ENCODE data around the gene VKORC1. TPM values are rescaled to one million over a fixed set of nuclear protein-coding genes. Genes with fewer than 3 reads are reported as not detected.
"Not testable (repeated sequence)": the region's sequence is repeated elsewhere in the genome, so short reads cannot be mapped to it uniquely, and the experiment has no call there.

The VKORC1 gene
- 10 to 100 TPM; 55.5 to 59.3 TPM for total RNA-seq

- Mint-ChIP-seq H3K27me3 (no peaks in the 10 kb centered on the region), H3K4me1 (peaks cover 33% of the 10 kb centered on the region), H3K4me3 (peak within 1 kb of the TSS; percentile 93), H3K27ac (peak within 1 kb of the TSS; percentile 94), H3K9me3 (no peaks in the 10 kb centered on the region), H3K36me3 (ENCODE audit: low read depth) (peaks cover 8% of the 10 kb centered on the region)
- CTCF ChIA-PET: interaction anchor here (0.7 to 2.5 kb wide), 6 partner anchors 10 to 152 kb away, joined by 3 to 13 read pairs (median 3); partner anchors contain the start of genes ZNF646 and ZNF668
- POLR2A ChIA-PET: no interaction called here
- peak; percentile 91 for DNase-seq
These were observed at the start of gene VKORC1 for GRCh38 chr16:31094424-31095120. Gene VKORC1 (minus strand): TSS chr16:31094797. CDS start chr16:31094729, 68 bp downstream.

DNA sequence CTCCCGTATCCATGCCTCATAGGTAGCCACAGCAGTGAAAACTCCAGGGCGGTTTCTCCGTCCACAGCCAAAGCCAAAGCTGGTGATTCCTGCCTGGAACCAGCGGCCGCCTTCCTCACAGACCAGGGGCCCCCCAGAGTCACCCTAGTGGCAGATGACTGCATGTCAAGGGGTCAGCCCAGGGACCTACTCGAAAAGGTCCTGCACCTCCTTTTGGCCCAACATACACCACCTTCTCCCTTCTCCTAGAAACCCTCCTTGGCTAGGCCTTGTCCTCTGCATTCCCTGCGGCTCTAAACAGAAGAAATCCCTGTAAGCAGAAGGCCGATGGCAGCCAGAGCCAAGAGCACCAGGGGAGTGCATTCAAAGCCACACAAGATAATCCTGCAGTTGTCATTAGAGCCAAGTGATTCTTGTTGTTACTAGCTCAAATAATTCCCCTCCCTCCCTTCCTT lies 49.1 kb upstream of the VKORC1 start:
- H3K4me1 Mint-ChIP-seq: peaks cover 30% of the 10 kb centered on the region
- peak overlapping the region; percentile 52 for H3K4me3 Mint-ChIP-seq
- no peaks in the 10 kb centered on the region for H3K9me3 Mint-ChIP-seq
- H3K27ac Mint-ChIP-seq: peak overlapping the region; percentile 87
- ChIA-PET CTCF (interaction anchor here (0.6 to 3.0 kb wide), 9 partner anchors 9 to 159 kb away, joined by 3 to 47 read pairs (median 10); partner anchors contain the start of genes FUS, HSD3B7 and KAT8), POLR2A (interaction anchor here (0.6 kb wide), 1 partner anchor 26 kb away, joined by 3 read pairs; the partner anchor contains the start of gene KAT8)
- H3K27me3 Mint-ChIP-seq: peaks cover 9% of the 10 kb centered on the region
- DNase-seq: no peak
- no peaks in the 10 kb centered on the region for H3K36me3 Mint-ChIP-seq (ENCODE audit: low read depth)

DNA sequence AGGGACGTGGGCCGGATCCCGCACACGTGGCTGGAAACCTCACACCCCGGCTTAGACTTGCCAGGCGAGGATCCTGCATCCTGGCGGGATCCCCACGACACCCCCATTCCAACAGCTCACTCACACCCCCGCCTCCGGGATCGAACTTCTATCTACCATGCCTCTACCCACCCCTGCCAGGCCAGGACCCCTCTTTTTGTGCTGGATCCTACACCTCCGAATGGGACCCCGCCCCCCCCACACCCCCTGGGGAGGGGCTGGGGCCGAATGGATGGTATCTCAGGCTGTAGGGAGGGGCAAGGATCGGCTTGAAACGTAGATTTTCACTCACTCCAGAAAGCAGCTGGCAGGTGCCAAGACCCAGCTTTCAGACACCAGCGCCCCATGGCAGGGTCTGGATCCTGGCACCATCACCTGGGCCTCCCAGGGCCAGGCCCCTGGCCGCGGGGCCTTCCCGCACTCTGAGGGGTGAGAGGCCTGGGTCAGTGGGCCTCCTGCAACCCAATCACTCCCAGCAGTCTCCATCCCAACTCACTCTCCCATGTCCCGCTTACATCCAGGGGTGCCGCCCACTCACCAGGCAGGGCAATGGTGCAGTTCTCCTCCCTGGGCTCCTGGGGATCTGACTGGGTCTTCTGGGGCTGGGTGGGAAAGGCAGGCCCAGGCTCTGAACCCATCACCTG lies 48.6 kb upstream of the VKORC1 start:
- CTCF ChIA-PET: interaction anchor here (0.7 to 3.0 kb wide), 54 partner anchors 9 to 316 kb away, joined by 3 to 47 read pairs (median 7); partner anchors contain the start of genes ARMC5, BCKDK, FUS and HSD3B7
- Mint-ChIP-seq H3K27me3 (peaks cover 9% of the 10 kb centered on the region), H3K36me3 (ENCODE audit: low read depth) (no peaks in the 10 kb centered on the region), H3K9me3 (no peaks in the 10 kb centered on the region), H3K4me1 (peaks cover 30% of the 10 kb centered on the region), H3K4me3 (peak overlapping the region; percentile 52), H3K27ac (peak overlapping the region; percentile 87)
- POLR2A ChIA-PET: interaction anchor here (1.4 to 1.9 kb wide), 2 partner anchors 26 to 37 kb away, joined by 5 to 9 read pairs; partner anchors contain the start of genes FUS and KAT8
- no peak for DNase-seq

DNA sequence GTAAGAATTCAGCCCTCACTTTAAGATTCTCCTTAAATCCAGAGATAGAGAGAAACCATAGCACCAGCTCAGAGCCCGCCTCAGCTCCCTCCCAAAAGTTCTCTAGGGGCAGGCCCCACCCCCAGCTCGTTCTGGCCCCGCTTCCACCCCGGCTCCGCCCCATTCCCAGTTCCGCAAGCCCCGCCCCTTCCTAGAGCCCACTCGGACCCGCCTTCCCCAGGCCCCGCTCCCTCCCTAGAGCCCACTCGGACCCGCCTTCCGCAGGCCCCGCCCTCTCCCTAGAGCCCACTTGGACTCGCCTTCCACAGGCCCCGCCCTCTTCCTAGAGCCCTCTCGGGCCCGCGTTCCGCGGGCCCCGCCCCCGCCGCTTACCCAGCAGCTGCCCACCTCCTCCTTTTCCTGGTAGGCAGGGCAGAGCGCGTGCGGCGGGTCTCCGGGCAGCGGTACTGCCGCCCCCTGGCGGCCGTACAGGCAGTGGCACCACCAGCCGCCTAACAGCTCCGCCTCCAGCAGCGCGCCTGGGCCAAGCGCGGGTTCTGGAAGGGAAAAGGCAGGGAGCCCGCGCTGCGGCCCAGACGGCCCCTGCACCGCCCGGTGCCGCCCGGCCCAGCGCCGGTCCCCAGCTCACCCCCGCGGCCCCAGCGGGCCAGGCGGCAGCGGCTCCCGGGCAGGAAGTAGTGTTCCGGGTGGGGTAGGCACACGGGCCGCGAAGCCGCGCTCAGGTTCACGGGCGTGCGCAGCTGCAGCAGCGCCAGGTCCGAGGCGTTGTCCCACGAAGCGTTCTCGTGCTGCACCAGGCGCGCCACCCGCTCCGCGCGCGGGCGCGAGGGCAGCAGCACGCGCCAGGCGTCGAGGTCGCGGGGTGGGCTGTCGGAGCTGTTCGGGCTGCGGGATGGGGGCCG lies 47.8 kb upstream of the VKORC1 start:
- Mint-ChIP-seq H3K27me3 (peaks cover 2% of the 10 kb centered on the region), H3K9me3 (no peaks in the 10 kb centered on the region), H3K4me1 (peaks cover 27% of the 10 kb centered on the region), H3K4me3 (peak overlapping the region; percentile 69), H3K27ac (peak overlapping the region; percentile 86), H3K36me3 (ENCODE audit: low read depth) (no peaks in the 10 kb centered on the region)
- peak; percentile 98 for DNase-seq
- ChIA-PET CTCF (interaction anchor here (0.6 to 3.0 kb wide), 63 partner anchors 8 to 726 kb away, joined by 3 to 47 read pairs (median 5); partner anchors contain the start of genes ARMC5, BCKDK, FUS and HSD3B7), POLR2A (interaction anchor here (0.5 to 1.9 kb wide), 4 partner anchors 13 to 265 kb away, joined by 4 to 9 read pairs (median 6); partner anchors contain the start of genes FUS and KAT8)

DNA sequence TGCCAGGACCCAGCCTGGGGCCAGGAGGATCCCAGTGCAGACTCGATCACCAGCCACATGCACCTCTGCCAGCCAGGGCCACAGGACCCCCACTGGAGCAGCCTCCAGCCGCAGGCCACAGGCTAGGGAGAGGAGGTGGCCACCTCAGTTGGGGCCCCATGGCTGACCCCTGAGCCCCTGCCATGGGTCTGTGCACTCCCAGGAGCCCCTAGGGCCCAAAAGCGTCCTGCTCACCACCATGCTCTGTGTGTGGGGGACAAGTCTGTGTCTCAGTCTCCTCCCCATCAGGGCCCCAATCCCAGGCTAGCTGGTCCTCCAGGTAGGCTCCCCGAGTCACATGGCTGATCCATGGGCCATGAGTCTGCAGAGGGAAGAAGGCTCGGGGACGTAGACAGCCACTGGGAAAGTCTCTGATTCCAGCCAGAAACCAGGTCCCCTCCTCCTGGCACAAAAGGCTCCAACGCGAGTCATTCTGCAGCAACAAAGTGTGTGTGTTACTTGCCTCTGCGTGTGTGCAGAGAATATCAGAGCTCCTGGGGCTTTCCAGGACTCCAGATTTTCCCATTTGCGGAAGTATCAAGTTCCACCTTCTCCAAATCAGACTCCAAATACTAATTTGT lies 47.0 kb upstream of the VKORC1 start:
- Mint-ChIP-seq H3K4me1 (peaks cover 27% of the 10 kb centered on the region), H3K4me3 (peak overlapping the region; percentile 69), H3K27me3 (peaks cover 2% of the 10 kb centered on the region), H3K27ac (peak overlapping the region; percentile 86), H3K36me3 (ENCODE audit: low read depth) (no peaks in the 10 kb centered on the region), H3K9me3 (no peaks in the 10 kb centered on the region)
- DNase-seq: no peak
- POLR2A ChIA-PET: interaction anchor here (0.5 to 1.9 kb wide), 4 partner anchors 14 to 266 kb away, joined by 4 to 9 read pairs (median 6); partner anchors contain the start of genes FUS and KAT8
- CTCF ChIA-PET: interaction anchor here (0.6 to 3.0 kb wide), 57 partner anchors 10 to 727 kb away, joined by 3 to 47 read pairs (median 6); partner anchors contain the start of genes ARMC5, FUS, HSD3B7 and KAT8

DNA sequence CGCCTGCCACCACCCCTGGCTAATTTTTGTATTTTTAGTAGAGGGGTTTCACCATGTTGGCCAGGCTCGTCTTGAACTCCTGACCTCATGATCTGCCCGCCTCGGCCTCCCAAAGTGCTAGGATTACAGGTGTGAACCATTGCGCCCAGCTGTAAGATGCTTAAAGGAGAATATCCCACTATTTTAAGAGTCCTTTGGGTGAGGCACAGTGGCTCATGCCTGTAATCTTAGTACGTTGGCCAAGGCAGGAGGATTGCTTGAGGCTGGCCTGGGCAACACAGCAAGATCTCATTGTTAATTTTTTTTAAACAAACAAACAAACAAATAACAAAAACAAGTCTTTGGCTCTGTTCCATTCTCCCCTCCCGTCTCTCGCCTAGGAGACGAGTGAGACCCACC lies 46.5 kb upstream of the VKORC1 start:
- POLR2A ChIA-PET; H3K27me3 Mint-ChIP-seq; H3K9me3 Mint-ChIP-seq; H3K4me3 Mint-ChIP-seq; H3K36me3 Mint-ChIP-seq (ENCODE audit: low read depth); DNase-seq: not testable (repeated sequence)
- CTCF ChIA-PET: interaction anchor here (1.0 to 2.5 kb wide), 5 partner anchors 11 to 289 kb away, joined by 3 to 33 read pairs (median 5); partner anchors contain the start of genes HSD3B7 and KAT8
- peaks cover 24% of the 10 kb centered on the region for H3K4me1 Mint-ChIP-seq
- peak overlapping the region; percentile 41 for H3K27ac Mint-ChIP-seq

- CTCF ChIA-PET: interaction anchor here (0.6 kb wide), 1 partner anchor 19 kb away, joined by 3 read pairs; no protein-coding TSS in a partner anchor
- H3K9me3 Mint-ChIP-seq: no peaks in the 10 kb centered on the region
- no peaks in the 10 kb centered on the region for H3K27me3 Mint-ChIP-seq
- H3K4me1 Mint-ChIP-seq: peaks cover 16% of the 10 kb centered on the region
- H3K4me3 Mint-ChIP-seq: no peak overlapping the region
- DNase-seq: no peak
- no peak overlapping the region for H3K27ac Mint-ChIP-seq
- no peaks in the 10 kb centered on the region for H3K36me3 Mint-ChIP-seq (ENCODE audit: low read depth)
- POLR2A ChIA-PET: no interaction called here
These were observed 44.3 kb upstream of the VKORC1 start for GRCh38 chr16:31138621-31139578.

GRCh38 chr16:31136822-31137499 lies 42.4 kb upstream of the VKORC1 start:
- not testable (repeated sequence) for DNase-seq; H3K4me3 Mint-ChIP-seq; H3K9me3 Mint-ChIP-seq; H3K36me3 Mint-ChIP-seq (ENCODE audit: low read depth); H3K27ac Mint-ChIP-seq; H3K27me3 Mint-ChIP-seq; H3K4me1 Mint-ChIP-seq
- ChIA-PET POLR2A (interaction anchor here (0.6 to 0.7 kb wide), 2 partner anchors 9 to 53 kb away, joined by 3 read pairs; no protein-coding TSS in a partner anchor), CTCF (interaction anchor here (0.8 to 1.5 kb wide), 4 partner anchors 10 to 732 kb away, joined by 3 to 5 read pairs (median 3); partner anchors contain the start of gene KAT8)

GRCh38 chr16:31136287-31136662 lies 41.7 kb upstream of the VKORC1 start:
- DNase-seq: no peak
- Mint-ChIP-seq H3K27ac (no peak overlapping the region), H3K4me1 (peaks cover under 1% of the 10 kb centered on the region), H3K9me3 (no peaks in the 10 kb centered on the region), H3K27me3 (no peaks in the 10 kb centered on the region), H3K36me3 (ENCODE audit: low read depth) (no peaks in the 10 kb centered on the region), H3K4me3 (no peak overlapping the region)
- ChIA-PET POLR2A (interaction anchor here (0.7 kb wide), 1 partner anchor 9 kb away, joined by 3 read pairs; no protein-coding TSS in a partner anchor), CTCF (interaction anchor here (1.2 to 1.5 kb wide), 3 partner anchors 9 to 732 kb away, joined by 3 to 5 read pairs (median 3); partner anchors contain the start of gene KAT8)

GRCh38 chr16:31135535-31136286 lies 41.1 kb upstream of the VKORC1 start, which contains the start of gene PRSS8:
Gene PRSS8 (minus strand): TSS chr16:31135727. CDS start chr16:31135498, 229 bp downstream.
- no peaks in the 10 kb centered on the region for H3K27me3 Mint-ChIP-seq
- no peaks in the 10 kb centered on the region for H3K36me3 Mint-ChIP-seq (ENCODE audit: low read depth)
- ChIA-PET CTCF (interaction anchor here (1.2 to 1.5 kb wide), 2 partner anchors 8 to 733 kb away, joined by 3 read pairs; no protein-coding TSS in a partner anchor), POLR2A (no interaction called here)
- no peak within 1 kb of the TSS for H3K4me3 Mint-ChIP-seq
- H3K9me3 Mint-ChIP-seq: no peaks in the 10 kb centered on the region
- DNase-seq: no peak
- no peak within 1 kb of the TSS for H3K27ac Mint-ChIP-seq
- no peaks in the 10 kb centered on the region for H3K4me1 Mint-ChIP-seq

All from activated CD4-positive, alpha-beta T cell treated with anti-CD3 and anti-CD28 coated beads, Interleukin-2, amount 10 ng/mL, durations not matched to agents 7 days and 5 days (primary cell).